ENCODE measurements around the gene SLC1A5.
"Not testable (repeated sequence)": the region's sequence is repeated elsewhere in the genome, so short reads cannot be mapped to it uniquely, and the experiment has no call there.

The SLC1A5 gene

GRCh38 chr19:46772170-46773017, 16.0 kb downstream of the SLC1A5 start:
- DNase-seq (ENCODE audit: low read depth in 2 of 2), result no peak

- not testable (repeated sequence) for DNase-seq (ENCODE audit: low read depth in 2 of 2)
Measured at GRCh38 chr19:46768746-46769145, 19.6 kb downstream of the SLC1A5 start.

- peak in 1 of 2 experiments; percentile 55 for DNase-seq (ENCODE audit: low read depth in 2 of 2)
Measured at GRCh38 chr19:46766569-46767317, 21.7 kb downstream of the SLC1A5 start.

GRCh38 chr19:46764817-46765291, 23.5 kb downstream of the SLC1A5 start:
- no peak for DNase-seq (ENCODE audit: low read depth in 2 of 2)

- no peak for DNase-seq (ENCODE audit: low read depth in 2 of 2)
Measured at GRCh38 chr19:46762245-46762890, 26.0 kb downstream of the SLC1A5 start.

GRCh38 chr19:46761418-46761831, 27.0 kb downstream of the SLC1A5 start:
- DNase-seq (ENCODE audit: low read depth in 2 of 2), result no peak

- DNase-seq (ENCODE audit: low read depth in 2 of 2), result not testable (repeated sequence)
Measured at GRCh38 chr19:46760897-46761296, 27.5 kb downstream of the SLC1A5 start.

GRCh38 chr19:46760363-46760762, 28.0 kb downstream of the SLC1A5 start:
- DNase-seq (ENCODE audit: low read depth in 2 of 2), result no peak

- DNase-seq (ENCODE audit: low read depth in 2 of 2), result no peak
Measured at GRCh38 chr19:46759817-46760333, 28.5 kb downstream of the SLC1A5 start.

GRCh38 chr19:46759206-46759605, 29.2 kb downstream of the SLC1A5 start:
- DNase-seq (ENCODE audit: low read depth in 2 of 2), result no peak

GRCh38 chr19:46756544-46756888, 31.9 kb downstream of the SLC1A5 start:
- DNase-seq (ENCODE audit: low read depth in 2 of 2), result no peak

- DNase-seq (ENCODE audit: low read depth in 2 of 2), result no peak
Measured at GRCh38 chr19:46755853-46756543, 32.4 kb downstream of the SLC1A5 start.

GRCh38 chr19:46755077-46755852, 33.1 kb downstream of the SLC1A5 start:
- DNase-seq (ENCODE audit: low read depth in 2 of 2), result no peak

GRCh38 chr19:46753420-46754155, 34.8 kb downstream of the SLC1A5 start:
- DNase-seq (ENCODE audit: low read depth in 2 of 2), result peak in 1 of 2 experiments; percentile 49

GRCh38 chr19:46748325-46749109, 39.9 kb downstream of the SLC1A5 start:
- peak; percentile 51 to 80 for DNase-seq (ENCODE audit: low read depth in 2 of 2)

- DNase-seq (ENCODE audit: low read depth in 2 of 2), result peak; percentile 26 to 33
Measured at GRCh38 chr19:46746281-46747057, 41.9 kb downstream of the SLC1A5 start, which contains the start of gene STRN4. Gene STRN4, minus strand, starts transcription at chr19:46746450. Its CDS starts 20 bp downstream, at chr19:46746430.

GRCh38 chr19:46745521-46746280, 42.7 kb downstream of the SLC1A5 start, which contains the start of gene FKRP:
Gene FKRP, plus strand, starts transcription at chr19:46746057. Its CDS starts 9,394 bp downstream, at chr19:46755451.
- peak in 1 of 2 experiments; percentile 19 for DNase-seq (ENCODE audit: low read depth in 2 of 2)

Data from stimulated activated CD4-positive, alpha-beta T cell treated with anti-CD3 and anti-CD28 coated beads, Interleukin-12 subunit alpha, Interleukin-12 subunit beta, amount 100 ng/mL, for 24 hours (primary cell).